ENCODE results near the gene BCAS1.

DNA sequence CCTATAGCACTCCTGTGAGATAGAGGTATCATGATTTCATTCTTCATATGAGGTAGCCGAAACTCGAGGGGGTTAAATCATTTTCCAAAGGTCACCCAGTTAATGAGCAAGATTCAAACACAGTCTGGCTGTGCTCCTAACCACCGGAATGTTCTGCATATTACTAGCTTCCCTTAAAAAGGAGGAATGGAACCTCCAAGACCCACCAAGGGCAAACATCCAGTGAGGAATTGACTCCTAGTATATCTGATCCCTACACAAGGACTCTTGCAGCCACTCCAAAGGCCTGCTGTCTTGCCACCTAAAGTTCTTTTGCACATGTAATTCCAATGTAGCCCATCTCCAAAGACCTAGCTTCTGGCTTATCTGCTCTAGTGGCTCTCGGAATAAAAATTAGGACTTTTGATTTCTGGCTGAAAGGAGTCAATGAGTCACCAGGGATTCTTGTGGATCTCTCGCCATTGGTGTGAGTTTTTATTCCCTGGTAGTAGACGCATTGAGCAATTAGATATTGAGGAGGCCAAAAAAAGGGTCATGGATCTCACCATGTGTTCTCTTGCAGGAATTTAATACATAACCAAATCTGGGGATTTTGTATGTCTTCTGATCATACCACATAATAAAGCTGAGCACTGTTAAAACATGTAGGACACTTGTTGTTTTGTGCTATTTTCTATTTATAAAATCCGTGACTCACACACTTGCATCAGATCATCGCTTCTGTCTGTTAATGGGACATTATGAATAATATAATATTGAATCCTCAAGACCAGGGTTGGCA, 9.1 kb downstream of the BCAS1 start:
- TF ChIP-seq, protein P1, sequence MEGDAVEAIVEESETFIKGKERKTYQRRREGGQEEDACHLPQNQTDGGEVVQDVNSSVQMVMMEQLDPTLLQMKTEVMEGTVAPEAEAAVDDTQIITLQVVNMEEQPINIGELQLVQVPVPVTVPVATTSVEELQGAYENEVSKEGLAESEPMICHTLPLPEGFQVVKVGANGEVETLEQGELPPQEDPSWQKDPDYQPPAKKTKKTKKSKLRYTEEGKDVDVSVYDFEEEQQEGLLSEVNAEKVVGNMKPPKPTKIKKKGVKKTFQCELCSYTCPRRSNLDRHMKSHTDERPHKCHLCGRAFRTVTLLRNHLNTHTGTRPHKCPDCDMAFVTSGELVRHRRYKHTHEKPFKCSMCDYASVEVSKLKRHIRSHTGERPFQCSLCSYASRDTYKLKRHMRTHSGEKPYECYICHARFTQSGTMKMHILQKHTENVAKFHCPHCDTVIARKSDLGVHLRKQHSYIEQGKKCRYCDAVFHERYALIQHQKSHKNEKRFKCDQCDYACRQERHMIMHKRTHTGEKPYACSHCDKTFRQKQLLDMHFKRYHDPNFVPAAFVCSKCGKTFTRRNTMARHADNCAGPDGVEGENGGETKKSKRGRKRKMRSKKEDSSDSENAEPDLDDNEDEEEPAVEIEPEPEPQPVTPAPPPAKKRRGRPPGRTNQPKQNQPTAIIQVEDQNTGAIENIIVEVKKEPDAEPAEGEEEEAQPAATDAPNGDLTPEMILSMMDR (IDR thresholded peaks at IDR 0.05): no peak
- TF ChIP-seq SIN3A (IDR thresholded peaks at IDR 0.05; ENCODE audit: borderline replicate concordance, insufficient read depth, low read depth, low read length) (no peak), POLR2AphosphoS5 (IDR thresholded peaks at IDR 0.05; ENCODE audit: low read depth, low read length) (no peak)

All from Panc1 (cell line).